ENCODE data around the gene IPO11. TPM values are rescaled to one million over a fixed set of nuclear protein-coding genes. Genes with fewer than 3 reads are reported as not detected.
A peak's percentile ranks its signal among the peaks of the same experiment; 100 is the strongest.

Gene IPO11
- total and polyA plus RNA-seq, 12 donors: 7.8 to 39.3 (median 32.5) TPM

DNA sequence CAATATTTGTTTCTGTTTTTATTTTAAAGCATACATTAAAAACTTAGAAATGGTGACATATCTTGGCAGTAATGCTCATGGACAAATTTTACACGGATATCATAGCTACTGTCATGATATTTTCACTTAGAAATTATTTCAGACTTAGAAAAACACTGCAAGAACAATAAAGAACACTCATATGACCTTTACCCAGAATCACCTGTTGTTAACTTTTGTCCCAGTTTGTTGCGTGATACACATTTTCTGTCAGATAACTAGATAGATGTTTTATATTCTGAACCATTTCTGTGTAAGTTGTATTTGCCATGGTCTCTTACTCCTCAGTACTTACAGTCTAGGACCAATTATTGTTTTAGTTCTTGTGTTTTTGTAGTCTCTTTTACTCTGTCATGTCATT lies 162.5 kb downstream of the IPO11 start:
- H3K9me3 ChIP-seq: no peaks in the 10 kb centered on the region
- ATAC-seq (no peak), DNase-seq (no peak)
- no peak overlapping the region for H3K27ac ChIP-seq
- TF ChIP-seq, protein P1, sequence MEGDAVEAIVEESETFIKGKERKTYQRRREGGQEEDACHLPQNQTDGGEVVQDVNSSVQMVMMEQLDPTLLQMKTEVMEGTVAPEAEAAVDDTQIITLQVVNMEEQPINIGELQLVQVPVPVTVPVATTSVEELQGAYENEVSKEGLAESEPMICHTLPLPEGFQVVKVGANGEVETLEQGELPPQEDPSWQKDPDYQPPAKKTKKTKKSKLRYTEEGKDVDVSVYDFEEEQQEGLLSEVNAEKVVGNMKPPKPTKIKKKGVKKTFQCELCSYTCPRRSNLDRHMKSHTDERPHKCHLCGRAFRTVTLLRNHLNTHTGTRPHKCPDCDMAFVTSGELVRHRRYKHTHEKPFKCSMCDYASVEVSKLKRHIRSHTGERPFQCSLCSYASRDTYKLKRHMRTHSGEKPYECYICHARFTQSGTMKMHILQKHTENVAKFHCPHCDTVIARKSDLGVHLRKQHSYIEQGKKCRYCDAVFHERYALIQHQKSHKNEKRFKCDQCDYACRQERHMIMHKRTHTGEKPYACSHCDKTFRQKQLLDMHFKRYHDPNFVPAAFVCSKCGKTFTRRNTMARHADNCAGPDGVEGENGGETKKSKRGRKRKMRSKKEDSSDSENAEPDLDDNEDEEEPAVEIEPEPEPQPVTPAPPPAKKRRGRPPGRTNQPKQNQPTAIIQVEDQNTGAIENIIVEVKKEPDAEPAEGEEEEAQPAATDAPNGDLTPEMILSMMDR (IDR thresholded peaks at IDR 0.05): no peak
- peaks cover 0 to 24% (median 7%) of the 10 kb centered on the region in 9 donors for H3K4me1 ChIP-seq
- 81 to 91% methylated on average over 2 of the region's 2 CpGs for WGBS, 2 donors
- no peaks in the 10 kb centered on the region for H3K36me3 ChIP-seq
- H3K4me3 ChIP-seq: no peak overlapping the region
- intact Hi-C loops (cut with DNase I): no loop called here
- no peaks in the 10 kb centered on the region for H3K27me3 ChIP-seq

DNA sequence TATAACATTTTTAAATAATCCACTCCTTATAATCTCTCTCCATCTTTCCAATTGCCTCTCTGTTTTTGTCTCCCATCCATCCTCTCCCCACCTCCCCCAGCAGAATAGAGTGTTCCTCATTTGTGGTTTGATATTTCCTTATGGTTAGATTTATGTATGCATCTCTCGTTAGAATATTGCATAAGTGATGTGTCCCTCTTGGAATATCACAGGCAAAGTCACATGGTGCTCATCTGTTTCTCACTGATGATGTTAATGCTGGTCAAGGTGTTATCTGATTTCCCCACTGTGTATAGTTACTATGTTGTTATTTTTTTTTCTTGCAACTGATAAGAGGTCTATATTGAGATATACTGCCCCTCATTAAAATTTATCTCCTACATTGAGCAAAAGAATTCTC lies 162.9 kb downstream of the IPO11 start:
- H3K9me3 ChIP-seq: no peaks in the 10 kb centered on the region
- 74 to 81% methylated on average over 1 of the region's 1 CpG for WGBS, 2 donors
- H3K27ac ChIP-seq: no peak overlapping the region
- H3K36me3 ChIP-seq: peaks cover 0 to 3% (median 0%) of the 10 kb centered on the region in 9 donors
- ATAC-seq (no peak), DNase-seq (no peak)
- intact Hi-C loops (cut with DNase I): no loop called here
- no peaks in the 10 kb centered on the region for H3K27me3 ChIP-seq
- TF ChIP-seq, protein P1 (IDR thresholded peaks at IDR 0.05): no peak
- no peak overlapping the region for H3K4me3 ChIP-seq
- peaks cover 0 to 22% (median 6%) of the 10 kb centered on the region in 9 donors for H3K4me1 ChIP-seq

DNA sequence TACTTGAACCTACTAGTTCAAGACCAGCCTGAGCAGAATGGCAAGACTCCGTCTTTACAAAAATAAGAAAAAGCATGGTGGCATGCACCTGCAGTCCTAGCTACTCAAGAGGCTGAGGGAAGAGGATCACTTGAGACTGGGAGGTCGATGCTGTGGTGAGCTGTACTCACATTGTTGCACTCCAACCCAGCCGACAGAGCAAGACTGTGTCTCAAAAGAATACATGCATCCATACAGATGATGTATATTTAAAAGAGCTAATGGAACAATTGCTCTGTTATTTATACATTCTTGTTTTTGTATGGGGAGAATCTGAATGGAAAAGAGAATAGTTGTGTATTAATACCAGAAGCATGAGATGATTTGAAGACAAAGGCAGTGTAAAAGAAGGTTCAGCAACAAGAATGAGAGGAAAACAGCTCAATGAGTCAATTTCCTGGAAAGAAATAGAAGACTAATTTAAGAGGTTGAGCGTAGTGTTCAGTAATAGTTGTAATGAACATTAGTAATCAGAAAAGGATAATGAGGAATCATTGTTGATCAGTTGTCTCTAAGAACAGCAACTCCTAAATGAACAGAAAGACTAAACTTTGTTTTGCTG lies 164.1 kb downstream of the IPO11 start:
- intact Hi-C loops (cut with DNase I): no loop called here
- TF ChIP-seq, protein P1 (IDR thresholded peaks at IDR 0.05): no peak
- Histone ChIP-seq H3K4me1 (peaks cover 0 to 25% (median 6%) of the 10 kb centered on the region in 9 donors), H3K4me3 (no peak overlapping the region), H3K9me3 (no peaks in the 10 kb centered on the region), H3K27ac (peak overlapping the region in 3 of 10 donors; percentile 3 to 37 (median 16)), H3K36me3 (peaks cover 0 to 9% (median 0%) of the 10 kb centered on the region in 9 donors), H3K27me3 (no peaks in the 10 kb centered on the region)
- ATAC-seq (no peak), DNase-seq (no peak)
- WGBS, 2 donors: 86 to 87% methylated on average over 4 of the region's 4 CpGs

DNA sequence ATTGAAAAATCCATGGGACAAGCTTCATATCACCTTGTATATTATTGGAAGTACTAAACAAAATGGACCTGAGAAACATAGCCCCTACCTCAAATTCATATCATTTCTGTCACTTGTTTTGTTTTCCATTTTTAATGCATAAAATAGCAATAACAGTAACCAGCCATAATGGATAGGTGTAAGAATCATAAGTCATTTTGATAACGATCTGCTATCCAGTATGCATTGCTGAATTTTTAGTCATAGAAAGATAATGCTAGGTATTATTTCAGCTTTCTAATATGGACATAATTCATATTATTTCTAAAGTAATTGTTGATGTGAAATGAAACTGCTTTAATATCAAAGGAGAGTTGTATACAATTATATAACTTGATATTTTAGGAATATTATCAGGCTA lies 164.9 kb downstream of the IPO11 start:
- Histone ChIP-seq H3K27me3 (no peaks in the 10 kb centered on the region), H3K4me3 (no peak overlapping the region), H3K9me3 (no peaks in the 10 kb centered on the region), H3K4me1 (peaks cover 0 to 28% (median 6%) of the 10 kb centered on the region in 9 donors), H3K27ac (peak overlapping the region in 3 of 10 donors; percentile 3 to 59 (median 37)), H3K36me3 (peaks cover 0 to 9% (median 0%) of the 10 kb centered on the region in 9 donors)
- 89 to 94% methylated on average over 1 of the region's 1 CpG for WGBS, 2 donors
- DNase-seq (no peak), ATAC-seq (no peak)
- intact Hi-C loops (cut with DNase I): no loop called here
- TF ChIP-seq, protein P1 (IDR thresholded peaks at IDR 0.05): no peak

Measured in heart right ventricle (tissue), 16 donors.